Mammary epithelial cell (primary cell): Measurements from ENCODE around the gene ETFB.

Experiments
- EZH2 ChIP-seq: IDR thresholded peaks from 2 replicates; pipeline ENCODE4 v1.6.1; 2012; ENCODE audit warnings: low read length, inconsistent platforms, borderline replicate concordance
- TF ChIP-seq, protein P1 (sequence below), 2 donors: IDR thresholded peaks in 1 of 2; conservative IDR thresholded peaks in 1 of 2; 2 replicates each; pipeline ENCODE4 v1.5.1; 2011 to 2012; ENCODE audit warnings: inconsistent platforms in 2 of 2, low read length in 2 of 2, mild to moderate bottlenecking in 2 of 2, control low read depth in 1 of 2, low read depth in 1 of 2; ENCODE audit not compliant: insufficient read depth in 1 of 2; ENCODE audit errors: extremely low read depth in 1 of 2

DNA sequence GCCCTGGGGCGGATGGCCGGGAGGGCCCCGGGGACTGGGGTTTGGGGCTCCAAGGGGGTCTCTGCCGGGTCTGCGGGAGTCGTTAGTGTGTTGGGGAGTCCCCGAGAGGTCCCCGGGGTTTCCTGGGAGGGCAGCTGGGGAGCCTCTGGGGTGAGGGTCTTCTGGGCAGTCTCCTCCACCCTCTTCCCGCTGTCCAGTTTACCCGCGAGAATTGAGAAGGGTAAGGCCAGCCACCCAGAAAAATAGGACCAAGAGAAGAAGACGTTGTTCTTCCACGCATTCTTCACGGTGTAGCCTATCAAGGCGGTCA lies 1.0 kb upstream of the ETFB start:
- TF ChIP-seq, protein P1, sequence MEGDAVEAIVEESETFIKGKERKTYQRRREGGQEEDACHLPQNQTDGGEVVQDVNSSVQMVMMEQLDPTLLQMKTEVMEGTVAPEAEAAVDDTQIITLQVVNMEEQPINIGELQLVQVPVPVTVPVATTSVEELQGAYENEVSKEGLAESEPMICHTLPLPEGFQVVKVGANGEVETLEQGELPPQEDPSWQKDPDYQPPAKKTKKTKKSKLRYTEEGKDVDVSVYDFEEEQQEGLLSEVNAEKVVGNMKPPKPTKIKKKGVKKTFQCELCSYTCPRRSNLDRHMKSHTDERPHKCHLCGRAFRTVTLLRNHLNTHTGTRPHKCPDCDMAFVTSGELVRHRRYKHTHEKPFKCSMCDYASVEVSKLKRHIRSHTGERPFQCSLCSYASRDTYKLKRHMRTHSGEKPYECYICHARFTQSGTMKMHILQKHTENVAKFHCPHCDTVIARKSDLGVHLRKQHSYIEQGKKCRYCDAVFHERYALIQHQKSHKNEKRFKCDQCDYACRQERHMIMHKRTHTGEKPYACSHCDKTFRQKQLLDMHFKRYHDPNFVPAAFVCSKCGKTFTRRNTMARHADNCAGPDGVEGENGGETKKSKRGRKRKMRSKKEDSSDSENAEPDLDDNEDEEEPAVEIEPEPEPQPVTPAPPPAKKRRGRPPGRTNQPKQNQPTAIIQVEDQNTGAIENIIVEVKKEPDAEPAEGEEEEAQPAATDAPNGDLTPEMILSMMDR (conservative IDR thresholded peaks at IDR 0.05 in 1 of 2, IDR thresholded peaks at IDR 0.05 in 1 of 2; ENCODE audit: extremely low read depth in 1 of 2, insufficient read depth in 1 of 2, low read depth in 1 of 2, low read length in 2 of 2), result no peak
- no peak for TF ChIP-seq EZH2
